Left cardiac atrium (tissue), 4 donors: ENCODE results near the gene THUMPD1. TPM values are rescaled to one million over a fixed set of nuclear protein-coding genes. Genes with fewer than 3 reads are reported as not detected.
"Not testable (repeated sequence)": the region's sequence is repeated elsewhere in the genome, so short reads cannot be mapped to it uniquely, and the experiment has no call there.

Experiments used
- ATAC-seq, 2 donors: fragments of 200-7000 bp; cut with Tn5 transposase; one replicate each; pipeline ENCODE4 v1.9.1; 2020; ENCODE audit warnings: mild to moderate bottlenecking in 2 of 2, moderate library complexity in 2 of 2
- DNase-seq: peaks from one replicate; pipeline ENCODE4 v3.0.0-alpha.2; 2020
- intact Hi-C, 2 donors: fragments of 100-400 bp; cut with DNase I; formaldehyde crosslinking; loops; one replicate each; pipeline versions ENCODE4 v1.14.1 to v1.15.1; 2022 to 2023
- total RNA-seq, 2 donors: library from RNA; stranded (reverse); fragmentation: NEBNext Ultra II Directional; extraction: Animal tissue kit (Norgen Biotek cat#: 25700); gene quantifications; one replicate each; pipeline ENCODE4 v1.2.1, GENCODE V29; 2021
- donor health status: DM: no; HTN: yes; CAD: no.
- donor health status: DM: no; HTN: yes; CAD: no; lungs with severe emphysema.
- donor health status: DM: yes; HTN: yes; CAD: no.
- donor health status: Dilated cardiomyopathy.

THUMPD1 gene
- total RNA-seq, 2 donors from 2014 or later = 17.3 to 20.3 TPM

DNA sequence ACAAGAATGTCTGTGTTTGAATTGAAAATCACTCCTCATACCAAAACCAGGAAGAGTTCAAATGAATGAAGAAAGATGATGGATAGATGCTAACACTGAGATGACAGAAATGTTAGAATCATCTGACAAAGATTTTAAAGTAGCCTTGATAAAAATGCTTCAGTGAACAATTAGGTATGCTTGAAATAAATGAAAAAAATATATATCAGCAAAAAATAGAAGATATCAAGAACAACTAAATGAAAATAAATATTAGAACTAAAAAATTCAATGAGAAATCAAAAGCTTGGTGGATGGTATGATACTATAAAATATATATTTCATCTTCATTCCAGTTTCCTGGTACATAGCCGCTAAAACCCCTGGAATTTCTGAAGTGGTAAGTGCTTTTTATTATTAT, 13.6 kb upstream of the THUMPD1 start:
- DNase-seq (no peak), ATAC-seq (no peak)
- intact Hi-C loops = no loop called here

DNA sequence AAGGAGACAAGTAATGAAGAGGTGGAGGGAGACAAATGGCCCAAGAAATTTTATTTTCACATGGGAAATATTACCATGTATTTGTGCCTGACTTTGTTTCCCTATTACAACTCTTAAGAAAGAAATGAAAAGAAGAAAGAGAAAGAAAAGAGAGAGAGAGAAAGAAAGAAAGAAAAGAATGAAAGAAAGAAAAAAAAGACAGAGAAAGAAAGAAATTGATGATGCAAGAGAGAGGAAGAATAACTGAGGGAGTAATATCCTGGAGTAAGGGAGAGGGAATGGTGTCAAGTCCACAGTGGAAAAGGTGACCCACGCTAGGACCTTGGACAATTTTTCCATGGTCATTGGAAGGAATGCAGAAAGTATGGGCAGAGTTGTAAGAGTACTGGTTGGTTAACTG, 12.1 kb upstream of the THUMPD1 start:
- DNase-seq (no peak), ATAC-seq (no peak)
- intact Hi-C loops = no loop called here

DNA sequence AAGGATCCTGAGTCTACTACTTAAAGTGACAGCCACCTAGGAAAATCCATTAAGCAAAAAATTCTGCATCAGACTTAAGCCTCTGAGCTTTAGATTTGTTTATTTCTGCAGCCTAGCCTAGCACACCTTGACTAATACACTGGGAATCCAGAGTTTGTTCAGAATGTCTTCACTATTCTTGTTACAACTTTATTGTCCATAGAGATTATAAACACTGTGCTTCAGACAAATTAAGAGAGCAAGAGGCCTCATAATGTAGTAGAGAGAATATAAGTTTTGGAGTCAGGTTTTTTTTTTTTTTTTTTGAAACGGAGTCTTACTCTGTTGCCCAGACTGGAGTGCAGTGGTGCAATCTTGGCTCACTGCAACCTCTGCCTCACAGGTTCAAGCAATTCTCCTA, 8.9 kb upstream of the THUMPD1 start:
- ATAC-seq = no peak
- no peak for DNase-seq
- intact Hi-C loops = no loop called here

GRCh38 chr16:20749474-20749873, 7.9 kb upstream of the THUMPD1 start:
- DNase-seq (no peak), ATAC-seq (no peak)
- intact Hi-C loops = no loop called here

- intact Hi-C loops = no loop called here
- DNase-seq = no peak
- no peak for ATAC-seq
These were observed 5.6 kb upstream of the THUMPD1 start for GRCh38 chr16:20747030-20747816.

DNA sequence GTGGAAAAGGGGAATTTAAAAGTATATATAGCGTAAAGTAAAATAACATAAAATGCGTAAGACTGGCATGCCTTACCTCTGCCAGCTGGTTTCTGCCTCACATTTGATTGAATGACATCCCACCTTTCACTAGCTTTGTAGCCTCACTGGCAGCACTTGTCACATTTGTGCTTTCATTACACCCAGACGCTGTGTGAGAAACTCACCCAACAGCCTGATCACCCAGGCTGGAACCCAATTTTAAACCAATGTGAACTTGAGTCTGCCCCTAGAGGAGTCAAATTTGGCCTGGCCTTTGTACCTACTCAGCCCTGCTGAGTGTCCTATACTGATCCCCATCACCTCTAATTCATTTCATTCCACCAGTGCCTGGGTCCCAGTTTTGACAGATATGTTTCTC, 4.8 kb upstream of the THUMPD1 start:
- intact Hi-C loops = no loop called here
- ATAC-seq = no peak

DNA sequence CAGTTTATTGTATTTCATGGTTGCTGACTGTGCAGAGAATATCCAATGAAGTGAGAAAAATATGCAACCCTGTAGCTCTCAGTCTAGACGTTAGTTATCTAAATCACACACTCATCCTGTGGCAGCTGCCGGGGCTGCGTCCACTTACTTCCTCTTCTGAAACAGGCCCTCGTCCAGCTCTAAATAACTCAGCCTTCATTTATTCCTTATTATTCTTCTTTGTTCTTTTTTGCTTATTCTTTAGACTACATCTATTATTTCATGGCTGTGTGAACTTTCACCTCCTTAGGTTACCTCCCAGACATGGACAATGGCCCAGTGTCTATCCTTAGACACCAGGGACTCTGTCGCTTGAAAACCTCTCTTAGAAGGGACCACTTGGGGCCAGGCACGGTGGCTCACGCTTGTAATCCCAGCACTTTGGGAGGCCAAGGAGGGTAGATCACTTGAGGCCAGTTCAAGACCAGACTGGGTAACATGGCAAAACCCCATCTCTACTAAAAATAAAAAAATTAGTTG, 3.4 kb upstream of the THUMPD1 start:
- DNase-seq (no peak), ATAC-seq (no peak)
- intact Hi-C loops = no loop called here

More for the DNA sequence above, 4.8 kb upstream of the THUMPD1 start:
- no peak for DNase-seq

DNA sequence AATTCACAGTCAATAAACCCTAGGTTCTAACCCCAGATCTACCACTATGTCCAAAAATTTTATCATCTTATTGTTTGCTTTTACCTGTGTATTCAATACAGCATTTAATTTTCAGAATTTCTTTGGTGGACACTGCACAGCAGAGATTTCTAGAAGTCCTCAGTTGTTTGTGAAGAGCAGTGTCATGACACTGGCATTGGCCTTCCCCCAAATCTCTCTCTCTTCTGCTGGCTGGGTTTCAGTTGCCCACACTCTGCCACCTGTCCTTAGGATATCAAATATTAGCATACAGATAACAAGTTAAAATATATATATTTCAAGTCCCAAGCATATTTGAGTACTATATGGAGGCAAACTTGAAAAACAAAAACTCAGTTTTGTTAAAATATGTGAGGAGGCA, 2.0 kb upstream of the THUMPD1 start:
- DNase-seq (no peak), ATAC-seq (no peak)
- intact Hi-C loops = no loop called here

DNA sequence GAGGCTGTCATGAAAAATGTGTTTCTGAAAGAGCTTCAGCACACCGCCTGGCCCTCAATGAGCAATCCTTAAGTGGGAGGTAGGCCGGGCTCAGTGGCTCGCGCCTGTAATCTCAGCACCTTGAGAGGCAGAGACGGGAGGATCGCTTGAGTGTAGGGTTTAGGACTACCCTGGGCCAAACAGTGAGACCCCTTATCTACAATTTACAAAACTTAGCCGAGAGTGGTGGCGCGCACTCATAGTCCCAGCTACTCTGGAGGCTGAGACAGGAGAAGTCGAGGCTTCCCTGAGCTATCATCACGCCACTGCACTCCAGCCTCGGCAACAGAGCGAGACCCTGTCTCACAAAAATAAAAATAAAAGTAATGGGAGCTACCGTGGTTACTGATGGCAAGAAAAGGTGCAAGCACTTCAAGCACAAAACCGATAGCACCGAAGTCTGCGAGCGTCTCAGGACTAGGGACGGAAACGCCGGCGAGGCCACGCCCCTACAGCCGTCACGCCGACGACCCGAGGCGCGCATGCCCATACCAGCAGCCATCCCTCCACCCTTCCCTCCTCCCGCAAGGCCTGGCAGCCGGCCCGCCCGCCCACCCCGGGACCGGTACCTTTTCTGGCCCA, 607 bp downstream of the THUMPD1 start:
- DNase-seq = peak; percentile 92
- ATAC-seq = peak; percentile 95
- intact Hi-C loops = no loop called here

GRCh38 chr16:20740007-20740883, 1.4 kb downstream of the THUMPD1 start:
- intact Hi-C loops = no loop called here
- DNase-seq (no peak), ATAC-seq (no peak)

GRCh38 chr16:20735490-20735889, 6.1 kb downstream of the THUMPD1 start:
- ATAC-seq (no peak), DNase-seq (no peak)
- intact Hi-C loops = no loop called here

DNA sequence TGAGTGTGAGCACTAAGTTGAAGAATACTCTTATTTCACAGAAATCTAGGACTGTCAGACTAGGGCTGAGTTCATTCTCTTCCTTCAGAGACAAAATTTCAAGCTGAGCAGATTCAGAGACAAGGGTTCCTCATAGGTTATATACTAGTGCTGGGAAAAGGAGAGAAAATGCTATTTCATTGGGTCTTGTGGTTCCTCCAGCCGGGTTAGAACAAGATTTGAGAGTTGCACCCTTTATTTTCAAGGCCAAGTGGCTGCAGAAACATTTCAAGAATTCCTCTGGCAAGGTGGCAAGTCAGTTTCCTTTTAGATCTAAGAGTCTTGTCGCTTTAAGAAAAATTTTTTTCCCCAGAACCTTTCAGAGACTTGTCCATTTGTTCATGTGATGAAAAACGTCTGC, 6.8 kb downstream of the THUMPD1 start:
- intact Hi-C loops = no loop called here
- no peak for ATAC-seq
- no peak for DNase-seq

GRCh38 chr16:20734056-20734455, 7.6 kb downstream of the THUMPD1 start:
- DNase-seq = no peak
- intact Hi-C loops = no loop called here
- no peak for ATAC-seq

DNA sequence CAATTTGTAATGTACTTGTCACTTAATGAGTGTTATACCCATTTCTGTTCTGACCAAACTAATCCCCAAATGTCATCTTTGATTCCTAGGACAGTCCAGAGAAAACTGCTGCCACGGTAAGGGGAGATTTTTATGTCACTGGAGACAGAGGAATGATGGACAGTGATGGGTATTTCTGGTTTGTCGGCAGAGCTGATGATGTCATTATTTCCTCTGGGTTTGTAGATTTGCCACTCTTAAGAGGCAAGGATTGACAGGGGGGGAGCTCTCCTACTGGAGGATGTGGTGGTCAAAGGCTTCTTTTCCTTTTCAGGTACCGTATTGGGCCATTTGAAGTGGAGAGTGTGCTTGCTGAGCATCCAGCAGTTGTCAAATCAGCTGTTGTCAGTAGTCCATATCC, 12.5 kb downstream of the THUMPD1 start:
- intact Hi-C loops = no loop called here
- ATAC-seq = no peak
- DNase-seq = no peak

DNA sequence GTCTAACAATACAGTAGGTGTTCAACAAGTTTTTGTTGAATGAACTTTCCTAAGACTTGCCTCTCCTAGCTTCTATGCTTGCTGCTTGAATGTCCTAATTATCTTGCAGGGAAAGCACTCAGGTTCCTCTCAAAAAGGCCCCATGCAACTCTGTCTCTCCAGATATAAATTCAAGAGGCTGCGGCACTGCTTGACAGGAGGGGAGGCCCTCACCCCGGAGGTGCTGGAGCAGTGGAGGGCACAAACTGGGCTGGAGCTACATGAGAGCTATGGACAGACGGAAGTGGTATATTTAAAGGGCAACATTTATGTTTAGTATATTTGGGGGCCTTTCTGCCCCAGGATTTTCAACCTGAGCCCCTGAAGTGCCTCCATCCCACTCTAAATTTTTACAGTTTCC, 14.4 kb downstream of the THUMPD1 start:
- intact Hi-C loops = no loop called here
- DNase-seq = no peak
- ATAC-seq = no peak

GRCh38 chr16:20726661-20727060, 15.0 kb downstream of the THUMPD1 start:
- ATAC-seq (no peak), DNase-seq (no peak)
- intact Hi-C loops = no loop called here

GRCh38 chr16:20720251-20720650, 21.4 kb downstream of the THUMPD1 start:
- DNase-seq (no peak), ATAC-seq (no peak)
- intact Hi-C loops = no loop called here

DNA sequence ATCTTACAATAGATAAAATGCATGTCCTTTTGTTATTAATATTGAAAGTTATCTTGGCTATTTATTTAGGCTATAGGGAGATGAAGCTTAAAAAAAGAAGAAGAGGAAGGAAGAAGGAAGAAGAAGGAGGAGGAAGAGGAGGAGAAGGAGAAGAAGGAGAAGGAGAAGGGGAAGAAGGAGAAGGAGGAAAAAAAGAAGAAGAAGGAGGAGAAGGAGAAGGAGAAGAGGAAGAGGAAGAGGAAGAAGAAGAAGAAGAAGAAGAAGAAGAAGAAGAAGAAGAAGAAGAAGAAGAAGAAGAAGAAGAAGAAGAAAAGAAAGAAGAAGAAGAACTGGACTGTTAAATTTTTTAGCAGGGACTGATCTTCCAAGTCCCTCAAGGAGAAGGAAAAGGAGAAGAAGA, 23.9 kb downstream of the THUMPD1 start:
- DNase-seq, intact Hi-C loops, ATAC-seq: not testable (repeated sequence)

DNA sequence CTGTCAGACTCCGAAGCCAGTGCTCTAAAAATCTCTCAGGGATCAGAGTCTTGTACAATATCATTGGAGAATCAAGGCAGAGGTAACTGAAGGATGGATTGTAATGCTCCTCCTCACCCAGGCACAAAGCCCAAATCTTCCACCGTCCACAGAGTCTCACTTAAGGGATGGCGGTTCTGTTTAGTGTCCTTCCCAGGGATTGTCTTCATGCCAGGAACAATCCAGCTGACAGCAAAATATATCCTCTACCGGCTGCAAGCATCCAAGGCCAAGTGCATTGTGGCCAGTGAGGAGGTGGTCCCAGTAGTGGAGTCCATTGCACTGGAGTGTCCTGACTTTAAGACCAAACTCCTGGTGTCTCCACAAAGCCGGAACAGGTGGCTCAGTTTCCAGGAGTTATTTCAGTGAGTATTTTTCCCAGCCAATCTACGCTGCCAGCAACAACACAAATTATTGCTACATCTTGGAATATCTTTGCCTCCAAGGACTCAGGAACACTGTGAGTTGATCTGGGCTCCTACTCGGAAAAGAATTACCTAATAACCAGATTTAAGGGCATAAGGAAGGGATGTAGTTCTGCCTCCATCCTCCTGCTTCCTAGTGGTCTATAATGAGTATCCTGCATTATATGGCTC, 30.2 kb downstream of the THUMPD1 start:
- no peak for DNase-seq
- peak in 1 of 2 donors; percentile 19 for ATAC-seq
- intact Hi-C loops = no loop called here
